Liver (tissue), 9 donors: Measurements from ENCODE around the gene TMEM200C. TPM values are rescaled to one million over a fixed set of nuclear protein-coding genes. Genes with fewer than 3 reads are reported as not detected.
"Not testable (repeated sequence)": the region's sequence is repeated elsewhere in the genome, so short reads cannot be mapped to it uniquely, and the experiment has no call there.

Experiments used
- DNase-seq: peaks from one replicate; pipeline ENCODE4 v3.0.0-alpha.2; 2017; ENCODE audit warnings: low spot score
- H3K27ac ChIP-seq, 2 donors: one replicate each; pipeline ENCODE4 v1.7.0; 2013; ENCODE audit warnings: inconsistent platforms in 2 of 2, low read length in 2 of 2, control low read depth in 1 of 2, low read depth in 1 of 2, mild to moderate bottlenecking in 1 of 2
- H3K27me3 ChIP-seq, 4 donors: one replicate each; pipeline versions ENCODE4 v1.6.1 to v1.7.0; 2013; ENCODE audit warnings: low read length in 3 of 4, inconsistent platforms in 1 of 4, mild to moderate bottlenecking in 1 of 4, moderate library complexity in 1 of 4; ENCODE audit not compliant: control insufficient read depth in 4 of 4, insufficient read depth in 4 of 4
- H3K36me3 ChIP-seq, 4 donors: one replicate each; pipeline versions ENCODE4 v1.6.1 to v1.7.0; 2013; ENCODE audit warnings: low read length in 3 of 4, mild to moderate bottlenecking in 3 of 4, low read depth in 1 of 4, moderate library complexity in 1 of 4; ENCODE audit not compliant: control insufficient read depth in 4 of 4, insufficient read depth in 3 of 4
- H3K4me1 ChIP-seq, 4 donors: one replicate each; pipeline versions ENCODE4 v1.6.1 to v1.7.0; 2013; ENCODE audit warnings: low read length in 3 of 4, mild to moderate bottlenecking in 3 of 4, moderate library complexity in 1 of 4; ENCODE audit not compliant: control insufficient read depth in 4 of 4, insufficient read depth in 4 of 4
- H3K4me3 ChIP-seq, 3 donors: one replicate each; pipeline versions ENCODE4 v1.6.1 to v1.7.0; 2013; ENCODE audit warnings: low read length in 3 of 3, control low read depth in 1 of 3, low read depth in 1 of 3, mild to moderate bottlenecking in 1 of 3
- H3K9ac ChIP-seq, 2 donors: one replicate each; pipeline ENCODE4 v1.7.0; 2013; ENCODE audit warnings: low read length in 2 of 2, mild to moderate bottlenecking in 2 of 2, moderate library complexity in 2 of 2, control low read depth in 1 of 2, low read depth in 1 of 2
- H3K9me3 ChIP-seq, 4 donors: one replicate each; pipeline versions ENCODE4 v1.6.1 to v1.7.0; 2013; ENCODE audit warnings: low read length in 3 of 4; ENCODE audit not compliant: control insufficient read depth in 4 of 4
- ATF3 ChIP-seq: IDR thresholded peaks from 2 replicates; pipeline ENCODE4 v1.6.1; 2016; ENCODE audit warnings: antibody characterized with exemption
- CTCF ChIP-seq: fragments of 150-350 bp; IDR thresholded peaks from 2 replicates; pipeline ENCODE4 v1.5.1; 2017; ENCODE audit warnings: improper control_type of control experiment, low read depth, low read length; ENCODE audit not compliant: missing input control
- EGR1 ChIP-seq, 2 donors: IDR thresholded peaks; 2 replicates each; pipeline ENCODE4 v1.6.1; 2016 to 2018; ENCODE audit warnings: antibody characterized with exemption in 2 of 2, low read depth in 2 of 2
- GABPA ChIP-seq, 2 donors: IDR thresholded peaks in 1 of 2; conservative IDR thresholded peaks in 1 of 2; 2 replicates each; pipeline ENCODE4 v1.6.1; 2016; ENCODE audit warnings: antibody characterized with exemption in 2 of 2, mild to moderate bottlenecking in 1 of 2, moderate library complexity in 1 of 2
- HNF4A ChIP-seq, 2 donors: conservative IDR thresholded peaks; 2 replicates each; pipeline ENCODE4 v1.6.1; 2016; ENCODE audit warnings: antibody characterized with exemption in 2 of 2, mild to moderate bottlenecking in 2 of 2
- HNF4G ChIP-seq: IDR thresholded peaks from 2 replicates; pipeline ENCODE4 v1.6.1; 2016; ENCODE audit warnings: antibody characterized with exemption
- JUND ChIP-seq, 2 donors: IDR thresholded peaks; 2 replicates each; pipeline ENCODE4 v1.6.1; 2016; ENCODE audit warnings: antibody characterized with exemption in 2 of 2
- NR2F2 ChIP-seq: IDR thresholded peaks from 2 replicates; pipeline ENCODE4 v1.6.1; 2016; ENCODE audit warnings: antibody characterized with exemption
- RAD21 ChIP-seq, 2 donors: IDR thresholded peaks; 2 replicates each; pipeline ENCODE4 v1.6.1; 2016; ENCODE audit warnings: antibody characterized with exemption in 2 of 2, mild to moderate bottlenecking in 2 of 2
- RXRA ChIP-seq, 2 donors: IDR thresholded peaks; 2 replicates each; pipeline ENCODE4 v1.6.1; 2017 to 2018; ENCODE audit warnings: antibody characterized with exemption in 2 of 2, mild to moderate bottlenecking in 1 of 2
- SP1 ChIP-seq: IDR thresholded peaks from 2 replicates; pipeline ENCODE4 v1.6.1; 2018; ENCODE audit warnings: antibody characterized with exemption, mild to moderate bottlenecking
- TAF1 ChIP-seq: conservative IDR thresholded peaks from 2 replicates; pipeline ENCODE4 v1.6.1; 2016; ENCODE audit warnings: antibody characterized with exemption, mild to moderate bottlenecking
- YY1 ChIP-seq: IDR thresholded peaks from 2 replicates; pipeline ENCODE4 v1.6.1; 2016; ENCODE audit warnings: antibody characterized with exemption, mild to moderate bottlenecking
- WGBS: extraction: QIAGEN DNeasy Blood & Tissue Kit; methylation state at CpG from one replicate; pipeline ENCODE4 v1.1.7; 2013; 5-methylcytosine and 5-hydroxymethylcytosine counted together
- polyA plus RNA-seq, 2 donors: library from polyadenylated mRNA; stranded (reverse) in 1 of 2; unstranded in 1 of 2; fragments of 200-250 nt in 1 of 2; fragments of >200 nt in 1 of 2; fragmentation: Nextera tagmentation in 1 of 2; extraction: Ambion mirVana in 1 of 2; gene quantifications; one replicate each; pipeline versions ENCODE4 v1.2.1 to v1.2.3, GENCODE V29; 2013 to 2015
- total RNA-seq, 2 donors: library from RNA; depleted of rRNA; stranded (reverse); fragments of >200 nt; gene quantifications; one replicate each; pipeline ENCODE4 v1.2.3, GENCODE V29; 2014
- TF ChIP-seq, protein P1 (sequence below): IDR thresholded peaks from 2 replicates; pipeline ENCODE4 v1.6.1; 2016; ENCODE audit warnings: antibody characterized with exemption
- TF ChIP-seq, protein P2 (sequence below): IDR thresholded peaks from 2 replicates; pipeline ENCODE4 v1.6.1; 2016; ENCODE audit warnings: antibody characterized with exemption
- TF ChIP-seq, protein P3 (sequence below): IDR thresholded peaks from 2 replicates; pipeline ENCODE4 v1.6.1; 2016; ENCODE audit warnings: antibody characterized with exemption, mild to moderate bottlenecking
- donor health status: healthy.
- donor health status: healthy.
- donor health status: healthy.
- donor health status: healthy.
- donor health status: healthy.

TMEM200C gene
- total and polyA plus RNA-seq, 4 donors: 0.08 to 0.58 (median 0.24) TPM

- Histone ChIP-seq H3K9me3 (peaks cover 0 to 5% (median 1%) of the 10 kb centered on the region in 4 donors), H3K4me3 (no peak overlapping the region), H3K4me1 (no peaks in the 10 kb centered on the region), H3K27ac (no peak overlapping the region), H3K36me3 (no peaks in the 10 kb centered on the region), H3K27me3 (no peaks in the 10 kb centered on the region), H3K9ac (no peak overlapping the region)
- WGBS: 85% methylated on average over 1 of the region's 1 CpG
- TF ChIP-seq GABPA (IDR thresholded peaks at IDR 0.05 in 1 of 2, conservative IDR thresholded peaks at IDR 0.05 in 1 of 2): no peak
- TF ChIP-seq, protein P1, sequence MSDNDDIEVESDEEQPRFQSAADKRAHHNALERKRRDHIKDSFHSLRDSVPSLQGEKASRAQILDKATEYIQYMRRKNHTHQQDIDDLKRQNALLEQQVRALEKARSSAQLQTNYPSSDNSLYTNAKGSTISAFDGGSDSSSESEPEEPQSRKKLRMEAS: no peak
- TF ChIP-seq YY1: no peak
- DNase-seq: no peak
These were observed 29.8 kb downstream of the TMEM200C start for GRCh38 chr18:5865521-5865920.

- not testable (repeated sequence) for DNase-seq, H3K9me3 ChIP-seq, H3K4me3 ChIP-seq, H3K27me3 ChIP-seq, H3K4me1 ChIP-seq, H3K27ac ChIP-seq, H3K36me3 ChIP-seq, H3K9ac ChIP-seq
- WGBS: 35% methylated on average over 1 of the region's 1 CpG
These were observed 33.2 kb downstream of the TMEM200C start for GRCh38 chr18:5862127-5862526.

GRCh38 chr18:5857180-5857579, 38.1 kb downstream of the TMEM200C start:
- H3K27me3 ChIP-seq: peaks cover 0 to 14% (median 2%) of the 10 kb centered on the region in 4 donors
- no peak overlapping the region for H3K4me3 ChIP-seq
- H3K9me3 ChIP-seq: peaks cover 0 to 3% (median under 1%) of the 10 kb centered on the region in 4 donors
- no peak overlapping the region for H3K9ac ChIP-seq
- 64% methylated on average over 3 of the region's 3 CpGs for WGBS
- no peaks in the 10 kb centered on the region for H3K36me3 ChIP-seq
- H3K27ac ChIP-seq: no peak overlapping the region
- no peak for DNase-seq
- TF ChIP-seq TAF1: no peak
- TF ChIP-seq SP1: no peak
- no peak for TF ChIP-seq HNF4A (conservative IDR thresholded peaks at IDR 0.05)
- no peak for TF ChIP-seq GABPA (IDR thresholded peaks at IDR 0.05 in 1 of 2, conservative IDR thresholded peaks at IDR 0.05 in 1 of 2)
- no peaks in the 10 kb centered on the region for H3K4me1 ChIP-seq

DNA sequence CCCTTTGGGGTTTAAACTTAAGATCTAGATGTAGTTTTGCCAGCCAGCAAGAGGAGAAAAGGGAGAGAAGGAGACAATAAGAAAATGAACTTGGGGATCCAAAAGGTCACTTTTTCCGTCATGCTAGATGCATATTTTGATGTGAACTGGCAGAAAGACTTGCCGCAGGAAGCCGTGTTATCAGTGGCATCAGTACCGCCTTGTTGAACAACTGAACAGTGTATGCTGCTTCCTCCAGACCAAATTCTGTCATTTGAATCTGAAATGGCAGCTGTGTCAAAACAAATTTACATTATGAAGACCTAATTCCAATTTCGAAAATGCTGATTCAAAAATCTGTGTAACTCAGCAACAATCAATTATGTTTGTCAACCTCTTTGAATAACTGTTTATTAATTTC, 42.1 kb downstream of the TMEM200C start:
- WGBS: 76% methylated on average over 5 of the region's 5 CpGs
- Histone ChIP-seq H3K4me3 (no peak overlapping the region), H3K9ac (no peak overlapping the region), H3K4me1 (no peaks in the 10 kb centered on the region), H3K27ac (no peak overlapping the region), H3K9me3 (no peaks in the 10 kb centered on the region), H3K36me3 (no peaks in the 10 kb centered on the region), H3K27me3 (peaks cover 0 to 21% (median 2%) of the 10 kb centered on the region in 4 donors)
- DNase-seq: no peak
- no peak for TF ChIP-seq HNF4A (conservative IDR thresholded peaks at IDR 0.05)
- TF ChIP-seq JUND (IDR thresholded peaks at IDR 0.05): no peak
- no peak for TF ChIP-seq ATF3
- no peak for TF ChIP-seq SP1
- no peak for TF ChIP-seq HNF4G
- TF ChIP-seq RXRA (IDR thresholded peaks at IDR 0.05): no peak
- TF ChIP-seq TAF1: no peak
- TF ChIP-seq CTCF: no peak
- TF ChIP-seq, protein P2, sequence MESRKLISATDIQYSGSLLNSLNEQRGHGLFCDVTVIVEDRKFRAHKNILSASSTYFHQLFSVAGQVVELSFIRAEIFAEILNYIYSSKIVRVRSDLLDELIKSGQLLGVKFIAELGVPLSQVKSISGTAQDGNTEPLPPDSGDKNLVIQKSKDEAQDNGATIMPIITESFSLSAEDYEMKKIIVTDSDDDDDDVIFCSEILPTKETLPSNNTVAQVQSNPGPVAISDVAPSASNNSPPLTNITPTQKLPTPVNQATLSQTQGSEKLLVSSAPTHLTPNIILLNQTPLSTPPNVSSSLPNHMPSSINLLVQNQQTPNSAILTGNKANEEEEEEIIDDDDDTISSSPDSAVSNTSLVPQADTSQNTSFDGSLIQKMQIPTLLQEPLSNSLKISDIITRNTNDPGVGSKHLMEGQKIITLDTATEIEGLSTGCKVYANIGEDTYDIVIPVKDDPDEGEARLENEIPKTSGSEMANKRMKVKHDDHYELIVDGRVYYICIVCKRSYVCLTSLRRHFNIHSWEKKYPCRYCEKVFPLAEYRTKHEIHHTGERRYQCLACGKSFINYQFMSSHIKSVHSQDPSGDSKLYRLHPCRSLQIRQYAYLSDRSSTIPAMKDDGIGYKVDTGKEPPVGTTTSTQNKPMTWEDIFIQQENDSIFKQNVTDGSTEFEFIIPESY: no peak
- TF ChIP-seq, protein P1: no peak
- TF ChIP-seq NR2F2: no peak
- TF ChIP-seq, protein P3, sequence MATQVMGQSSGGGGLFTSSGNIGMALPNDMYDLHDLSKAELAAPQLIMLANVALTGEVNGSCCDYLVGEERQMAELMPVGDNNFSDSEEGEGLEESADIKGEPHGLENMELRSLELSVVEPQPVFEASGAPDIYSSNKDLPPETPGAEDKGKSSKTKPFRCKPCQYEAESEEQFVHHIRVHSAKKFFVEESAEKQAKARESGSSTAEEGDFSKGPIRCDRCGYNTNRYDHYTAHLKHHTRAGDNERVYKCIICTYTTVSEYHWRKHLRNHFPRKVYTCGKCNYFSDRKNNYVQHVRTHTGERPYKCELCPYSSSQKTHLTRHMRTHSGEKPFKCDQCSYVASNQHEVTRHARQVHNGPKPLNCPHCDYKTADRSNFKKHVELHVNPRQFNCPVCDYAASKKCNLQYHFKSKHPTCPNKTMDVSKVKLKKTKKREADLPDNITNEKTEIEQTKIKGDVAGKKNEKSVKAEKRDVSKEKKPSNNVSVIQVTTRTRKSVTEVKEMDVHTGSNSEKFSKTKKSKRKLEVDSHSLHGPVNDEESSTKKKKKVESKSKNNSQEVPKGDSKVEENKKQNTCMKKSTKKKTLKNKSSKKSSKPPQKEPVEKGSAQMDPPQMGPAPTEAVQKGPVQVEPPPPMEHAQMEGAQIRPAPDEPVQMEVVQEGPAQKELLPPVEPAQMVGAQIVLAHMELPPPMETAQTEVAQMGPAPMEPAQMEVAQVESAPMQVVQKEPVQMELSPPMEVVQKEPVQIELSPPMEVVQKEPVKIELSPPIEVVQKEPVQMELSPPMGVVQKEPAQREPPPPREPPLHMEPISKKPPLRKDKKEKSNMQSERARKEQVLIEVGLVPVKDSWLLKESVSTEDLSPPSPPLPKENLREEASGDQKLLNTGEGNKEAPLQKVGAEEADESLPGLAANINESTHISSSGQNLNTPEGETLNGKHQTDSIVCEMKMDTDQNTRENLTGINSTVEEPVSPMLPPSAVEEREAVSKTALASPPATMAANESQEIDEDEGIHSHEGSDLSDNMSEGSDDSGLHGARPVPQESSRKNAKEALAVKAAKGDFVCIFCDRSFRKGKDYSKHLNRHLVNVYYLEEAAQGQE: no peak
- no peak for TF ChIP-seq RAD21 (IDR thresholded peaks at IDR 0.05)
- TF ChIP-seq EGR1 (IDR thresholded peaks at IDR 0.05; ENCODE audit: low read depth in 2 of 2): no peak
